ENCODE data around the gene C22orf15. TPM values are rescaled to one million over a fixed set of nuclear protein-coding genes. Genes with fewer than 3 reads are reported as not detected.

The C22orf15 gene
- total RNA-seq, 1 experiment from 2014 or later = 2.0 TPM

GRCh38 chr22:23760056-23760455 is 2.7 kb upstream of the C22orf15 start:
- Histone ChIP-seq H3K9me3 (ENCODE audit: low read depth, low read length, poor library complexity, severe bottlenecking) (no peaks in the 10 kb centered on the region), H3K4me1 (ENCODE audit: insufficient read depth, low read length, poor library complexity, severe bottlenecking) (peaks cover 27% of the 10 kb centered on the region), H3K27me3 (replicated peaks; ENCODE audit: insufficient read depth, low read depth, low read length, poor library complexity) (no peaks in the 10 kb centered on the region), H3K36me3 (ENCODE audit: insufficient read depth, low read length, poor library complexity, severe bottlenecking) (peaks cover 2% of the 10 kb centered on the region), H3K27ac (ENCODE audit: low read depth, low read length, poor library complexity, severe bottlenecking) (no peak overlapping the region), H3K4me3 (ENCODE audit: low read depth, low read length, poor library complexity, severe bottlenecking) (no peak overlapping the region)
- TF ChIP-seq EZH2 (IDR thresholded peaks at IDR 0.05; ENCODE audit: borderline replicate concordance, low read depth, low read length, poor library complexity, severe bottlenecking) (no peak), CTCF (conservative IDR thresholded peaks at IDR 0.05; ENCODE audit: low read depth, low read length) (no peak)
- intact Hi-C loops (cut with micrococcal nuclease; ENCODE audit: unreplicated experiment) = loop anchor here (5.0 kb wide), 1 partner anchor 218 kb away; no protein-coding TSS in a partner anchor
- ChIA-PET POLR2A (ENCODE audit: low non-redundant PET) (interaction anchor here (0.7 kb wide), 1 partner anchor 34 kb away, joined by 5 read pairs; no protein-coding TSS in a partner anchor), CTCF (interaction anchor here (1.1 kb wide), 1 partner anchor 9 kb away, joined by 9 read pairs; the partner anchor contains the start of gene ZNF70)
- no peak for DNase-seq (ENCODE audit: low spot score)
- BruUV-seq (replicated peaks) = no TSS peak

- intact Hi-C loops (cut with micrococcal nuclease; ENCODE audit: unreplicated experiment) = loop anchor here (5.0 kb wide), 1 partner anchor 221 kb away; no protein-coding TSS in a partner anchor
- Histone ChIP-seq H3K9me3 (ENCODE audit: low read depth, low read length, poor library complexity, severe bottlenecking) (no peaks in the 10 kb centered on the region), H3K27ac (ENCODE audit: low read depth, low read length, poor library complexity, severe bottlenecking) (peak overlapping the region; percentile 49), H3K27me3 (replicated peaks; ENCODE audit: insufficient read depth, low read depth, low read length, poor library complexity) (no peaks in the 10 kb centered on the region), H3K4me3 (ENCODE audit: low read depth, low read length, poor library complexity, severe bottlenecking) (peak overlapping the region; percentile 29), H3K4me1 (ENCODE audit: insufficient read depth, low read length, poor library complexity, severe bottlenecking) (peaks cover 49% of the 10 kb centered on the region), H3K36me3 (ENCODE audit: insufficient read depth, low read length, poor library complexity, severe bottlenecking) (peaks cover 8% of the 10 kb centered on the region)
- peak; percentile 74 for DNase-seq (ENCODE audit: low spot score)
- BruUV-seq (replicated peaks) = no TSS peak
- no peak for TF ChIP-seq CTCF (conservative IDR thresholded peaks at IDR 0.05; ENCODE audit: low read depth, low read length)
- TF ChIP-seq EZH2 (IDR thresholded peaks at IDR 0.05; ENCODE audit: borderline replicate concordance, low read depth, low read length, poor library complexity, severe bottlenecking) = no peak
- ChIA-PET CTCF (no interaction called here), POLR2A (ENCODE audit: low non-redundant PET) (no interaction called here)
Observed at GRCh38 chr22:23763579-23763945, 772 bp downstream of the C22orf15 start.

GRCh38 chr22:23763954-23764353 is 1.2 kb downstream of the C22orf15 start:
- BruUV-seq (replicated peaks) = no TSS peak
- no peaks in the 10 kb centered on the region for H3K9me3 ChIP-seq (ENCODE audit: low read depth, low read length, poor library complexity, severe bottlenecking)
- intact Hi-C loops (cut with micrococcal nuclease; ENCODE audit: unreplicated experiment) = loop anchor here (5.0 kb wide), 1 partner anchor 222 kb away; no protein-coding TSS in a partner anchor
- peaks cover 50% of the 10 kb centered on the region for H3K4me1 ChIP-seq (ENCODE audit: insufficient read depth, low read length, poor library complexity, severe bottlenecking)
- no peaks in the 10 kb centered on the region for H3K27me3 ChIP-seq (replicated peaks; ENCODE audit: insufficient read depth, low read depth, low read length, poor library complexity)
- POLR2A ChIA-PET (ENCODE audit: low non-redundant PET) = no interaction called here
- H3K27ac ChIP-seq (ENCODE audit: low read depth, low read length, poor library complexity, severe bottlenecking) = peak overlapping the region; percentile 49
- no peak for DNase-seq (ENCODE audit: low spot score)
- H3K4me3 ChIP-seq (ENCODE audit: low read depth, low read length, poor library complexity, severe bottlenecking) = peak overlapping the region; percentile 29
- CTCF ChIA-PET = no interaction called here
- no peak for TF ChIP-seq CTCF (conservative IDR thresholded peaks at IDR 0.05; ENCODE audit: low read depth, low read length)
- peaks cover 8% of the 10 kb centered on the region for H3K36me3 ChIP-seq (ENCODE audit: insufficient read depth, low read length, poor library complexity, severe bottlenecking)
